Measurements from ENCODE around the gene CIB4. TPM values are rescaled to one million over a fixed set of nuclear protein-coding genes. Genes with fewer than 3 reads are reported as not detected.

Gene CIB4
- total and polyA plus RNA-seq, 2 of the 4 experiments (the other 2 are of a cell fraction) = not detected

- no TSS peak for BruUV-seq (replicated peaks)
- no peak overlapping the region for H3K56ac ChIP-seq (ENCODE audit: extremely low read depth, insufficient read depth, low read length)
Observed at GRCh38 chr2:26675651-26676255, 34.6 kb upstream of the CIB4 start.

More at GRCh38 chr2:26675651-26676255, 34.6 kb upstream of the CIB4 start:
- TF ChIP-seq ELK1 (IDR thresholded peaks at IDR 0.05; ENCODE audit: borderline replicate concordance, low read depth, low read length) = no peak
- TF ChIP-seq MAFK (IDR thresholded peaks at IDR 0.05; ENCODE audit: low read depth, low read length) = no peak
- Histone ChIP-seq H3K36me3 (ENCODE audit: control insufficient read depth, insufficient read depth, low read length) (no peaks in the 10 kb centered on the region), H3K4me1 (ENCODE audit: control insufficient read depth, insufficient read depth, low read length) (no peaks in the 10 kb centered on the region), H2AK9ac (replicated peaks; ENCODE audit: low read depth, low read length, poor library complexity) (no peak overlapping the region), H2BK20ac (ENCODE audit: low read depth, low read length) (no peak overlapping the region), H3K18ac (ENCODE audit: low read depth, low read length) (no peak overlapping the region), H2BK120ac (ENCODE audit: low read depth, low read length) (no peak overlapping the region), H3K9ac (ENCODE audit: low read depth, low read length) (no peak overlapping the region), H2AFZ (replicated peaks; ENCODE audit: low read length, poor library complexity) (no peak overlapping the region), H3K9me3 (ENCODE audit: control insufficient read depth, insufficient read depth, low read length) (peaks cover 4% of the 10 kb centered on the region; the same call in 1 of the 2 replicates), H3K9me1 (ENCODE audit: insufficient read depth, low read length) (no peaks in the 10 kb centered on the region), H3K14ac (replicated peaks; ENCODE audit: low read depth, low read length) (no peak overlapping the region), H3K4ac (ENCODE audit: low read depth, low read length) (no peak overlapping the region), H3K23ac (ENCODE audit: low read depth, low read length) (no peak overlapping the region), H3K79me1 (ENCODE audit: low read depth in 1 of 2, low read length in 2 of 2) (no peaks in the 10 kb centered on the region), H3K27me3 (ENCODE audit: control insufficient read depth, insufficient read depth, low read length) (peaks cover 68% of the 10 kb centered on the region), H4K5ac (ENCODE audit: low read depth, low read length) (no peak overlapping the region), H2BK5ac (ENCODE audit: low read depth, low read length, poor library complexity, severe bottlenecking) (no peak overlapping the region), H3K4me2 (ENCODE audit: low read depth, low read length) (no peak overlapping the region), H2BK15ac (ENCODE audit: low read depth, low read length) (no peak overlapping the region), H4K8ac (ENCODE audit: low read depth in 2 of 2, low read length in 2 of 2) (no peak overlapping the region), H2AK5ac (ENCODE audit: low read depth, low read length) (no peak overlapping the region), H4K91ac (ENCODE audit: insufficient read depth, low read depth, low read length) (no peak overlapping the region), H3K4me3 (ENCODE audit: insufficient read depth, low read depth, low read length) (no peak overlapping the region), H3K27ac (ENCODE audit: insufficient read depth, low read length) (no peak overlapping the region), H4K20me1 (ENCODE audit: insufficient read depth, low read length) (no peaks in the 10 kb centered on the region)
- intact Hi-C loops (cut with micrococcal nuclease) (no loop called here), dilution Hi-C loops (cut with HindIII; ENCODE audit: low sequenced_read_pairs, unreplicated experiment) (no loop called here), in situ Hi-C loops (cut with MboI; ENCODE audit: low sequenced_read_pairs) (no loop called here)
- WGBS, 2 experiments (ENCODE audit: extremely low coverage in 2 of 2, insufficient read length in 1 of 2) = no CpG with 5 or more reads among the region's 6 CpGs
- DNase-seq (no peak), ATAC-seq (ENCODE audit: low read depth) (no peak)
- ChIA-PET CTCF (no interaction called here), POLR2A (ENCODE audit: unreplicated experiment) (no interaction called here)

Measured in IMR-90 (cell line).